Endothelial cell (in vitro differentiated cells): ENCODE measurements around the gene KIAA0040. TPM values are rescaled to one million over a fixed set of nuclear protein-coding genes. Genes with fewer than 3 reads are reported as not detected.

Experiments used
- DNase-seq: peaks from one replicate; pipeline ENCODE4 v3.0.0; 2021; ENCODE audit warnings: low spot score
- H3K27ac Mint-ChIP-seq: one replicate; pipeline ENCODE4 v1.8.0; 2021; ENCODE audit warnings: mixed read lengths, inconsistent platforms; ENCODE audit not compliant: unreplicated experiment
- H3K27me3 Mint-ChIP-seq: one replicate; pipeline ENCODE4 v1.8.0; 2021; ENCODE audit warnings: mild to moderate bottlenecking, moderate library complexity, mixed read lengths, inconsistent platforms; ENCODE audit not compliant: unreplicated experiment
- H3K36me3 Mint-ChIP-seq: one replicate; pipeline ENCODE4 v1.8.0; 2021; ENCODE audit warnings: mild to moderate bottlenecking, low read depth, mixed read lengths, inconsistent platforms; ENCODE audit not compliant: unreplicated experiment
- H3K4me1 Mint-ChIP-seq: one replicate; pipeline ENCODE4 v1.8.0; 2021; ENCODE audit warnings: mild to moderate bottlenecking, mixed read lengths, inconsistent platforms; ENCODE audit not compliant: unreplicated experiment
- H3K4me3 Mint-ChIP-seq: one replicate; pipeline ENCODE4 v1.8.0; 2021; ENCODE audit warnings: mild to moderate bottlenecking, mixed read lengths, inconsistent platforms; ENCODE audit not compliant: unreplicated experiment
- H3K9me3 Mint-ChIP-seq: one replicate; pipeline ENCODE4 v1.8.0; 2021; ENCODE audit warnings: mixed read lengths, inconsistent platforms; ENCODE audit not compliant: unreplicated experiment
- CTCF ChIP-seq: fragments of 200-600 bp; sonication (generic); IDR thresholded peaks from one replicate; pipeline ENCODE4 v1.5.0; 2021; ENCODE audit warnings: antibody characterized with exemption; ENCODE audit not compliant: unreplicated experiment
- total RNA-seq: library from RNA; stranded (reverse); fragmentation: NEBNext Ultra II Directional; extraction: Animal tissue kit (Norgen Biotek cat#: 25700); gene quantifications from one replicate; pipeline ENCODE4 v1.2.1, GENCODE V29; 2021; ENCODE audit not compliant: unreplicated experiment

Gene KIAA0040
- total RNA-seq, 1 donor from 2014 or later: 4.1 TPM

- peak; percentile 86 for DNase-seq
- peak; percentile 84 for TF ChIP-seq CTCF
- peaks cover 6% of the 10 kb centered on the region for H3K36me3 Mint-ChIP-seq
- no peak overlapping the region for H3K27ac Mint-ChIP-seq
- H3K9me3 Mint-ChIP-seq: no peaks in the 10 kb centered on the region
- peaks cover 15% of the 10 kb centered on the region for H3K4me1 Mint-ChIP-seq
- H3K4me3 Mint-ChIP-seq: no peak overlapping the region
- H3K27me3 Mint-ChIP-seq: peaks cover 15% of the 10 kb centered on the region
These were observed 45.9 kb downstream of the KIAA0040 start for GRCh38 chr1:175146529-175147213.

- Mint-ChIP-seq H3K27ac (no peak overlapping the region), H3K27me3 (peaks cover 13% of the 10 kb centered on the region), H3K4me1 (peaks cover 8% of the 10 kb centered on the region), H3K36me3 (peaks cover 6% of the 10 kb centered on the region), H3K4me3 (no peak overlapping the region), H3K9me3 (no peaks in the 10 kb centered on the region)
- DNase-seq: no peak
- no peak for TF ChIP-seq CTCF
These were observed 46.6 kb downstream of the KIAA0040 start for GRCh38 chr1:175145899-175146528.

GRCh38 chr1:175138579-175138978, 54.0 kb downstream of the KIAA0040 start:
- peaks cover 4% of the 10 kb centered on the region for H3K36me3 Mint-ChIP-seq
- no peak for TF ChIP-seq CTCF
- H3K27ac Mint-ChIP-seq: no peak overlapping the region
- no peak for DNase-seq
- H3K27me3 Mint-ChIP-seq: peaks cover 6% of the 10 kb centered on the region
- no peaks in the 10 kb centered on the region for H3K4me1 Mint-ChIP-seq
- no peak overlapping the region for H3K4me3 Mint-ChIP-seq
- H3K9me3 Mint-ChIP-seq: no peaks in the 10 kb centered on the region

GRCh38 chr1:175137369-175137768, 55.2 kb downstream of the KIAA0040 start:
- Mint-ChIP-seq H3K27me3 (peaks cover 1% of the 10 kb centered on the region), H3K4me1 (no peaks in the 10 kb centered on the region), H3K9me3 (no peaks in the 10 kb centered on the region), H3K27ac (no peak overlapping the region), H3K4me3 (no peak overlapping the region), H3K36me3 (no peaks in the 10 kb centered on the region)
- DNase-seq: no peak
- TF ChIP-seq CTCF: no peak

- no peak for TF ChIP-seq CTCF
- Mint-ChIP-seq H3K36me3 (peaks cover 4% of the 10 kb centered on the region), H3K27ac (no peak overlapping the region), H3K9me3 (no peaks in the 10 kb centered on the region), H3K27me3 (peaks cover 3% of the 10 kb centered on the region), H3K4me3 (no peak overlapping the region), H3K4me1 (peaks cover 5% of the 10 kb centered on the region)
- DNase-seq: no peak
These were observed 56.3 kb downstream of the KIAA0040 start for GRCh38 chr1:175136246-175136645.
